Activated naive CD4-positive, alpha-beta T cell treated with anti-CD3 and anti-CD28 coated beads, Interleukin-2, amount 50 U/mL, for 24 hours (primary cell): ENCODE measurements around the gene ZSCAN10.

ENCODE experiments used
- H3K27ac Mint-ChIP-seq: one replicate; pipeline ENCODE4 v1.8.0; 2021; ENCODE audit warnings: mild to moderate bottlenecking, mixed read lengths
- H3K27me3 Mint-ChIP-seq: one replicate; pipeline ENCODE4 v1.8.0; 2021; ENCODE audit warnings: mixed read lengths
- H3K36me3 Mint-ChIP-seq: one replicate; pipeline ENCODE4 v1.8.0; 2021; ENCODE audit warnings: mixed read lengths
- H3K4me1 Mint-ChIP-seq: one replicate; pipeline ENCODE4 v1.8.0; 2021; ENCODE audit warnings: mixed read lengths
- H3K4me3 Mint-ChIP-seq: one replicate; pipeline ENCODE4 v1.8.0; 2021; ENCODE audit warnings: mild to moderate bottlenecking, mixed read lengths
- H3K9me3 Mint-ChIP-seq: one replicate; pipeline ENCODE4 v1.8.0; 2021; ENCODE audit warnings: mixed read lengths

Gene ZSCAN10

DNA sequence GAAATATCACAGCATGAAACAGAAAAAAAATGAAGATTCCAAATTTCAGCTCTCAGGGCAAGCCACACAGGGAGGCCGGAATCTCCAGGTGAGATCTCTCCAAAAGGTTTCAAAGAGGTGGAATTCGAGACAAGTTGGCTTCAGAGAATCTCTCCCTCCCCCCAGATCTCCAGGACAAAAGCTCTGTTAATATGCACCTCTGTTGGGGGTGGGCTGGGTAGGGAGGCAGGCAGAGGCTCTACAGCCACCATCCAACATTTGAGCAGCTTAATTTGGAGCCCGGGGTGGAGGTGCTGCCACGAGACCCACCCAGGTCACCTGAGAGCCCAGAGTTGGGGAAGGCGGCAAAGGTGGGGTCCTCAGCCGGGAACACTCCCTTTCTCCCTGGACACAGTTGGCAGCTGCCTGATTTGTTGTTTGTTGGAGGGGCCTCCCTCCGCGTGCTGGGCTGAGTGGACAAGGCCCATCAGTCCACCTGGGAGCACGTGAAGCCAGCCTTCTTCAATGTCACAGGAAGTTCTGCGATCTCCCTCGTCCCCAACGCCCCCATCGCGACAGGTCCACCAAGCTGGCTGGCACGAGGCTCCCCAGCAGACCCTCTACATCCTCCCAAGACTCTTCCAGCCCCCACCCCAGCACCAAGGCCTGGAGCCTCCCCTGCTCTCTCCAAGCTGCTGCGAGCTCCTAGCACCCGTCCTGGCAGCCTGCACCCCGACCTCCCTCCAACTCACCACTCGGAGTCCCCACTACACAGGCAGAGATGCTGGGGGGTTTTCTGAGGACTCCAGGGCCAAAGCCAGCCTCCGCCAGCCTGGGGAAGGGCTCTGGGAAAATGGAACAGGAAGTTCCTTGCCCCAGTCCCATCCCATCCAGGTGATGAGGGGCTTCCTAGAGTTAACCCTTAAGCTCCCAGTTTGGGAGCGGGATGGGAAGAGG lies at the start of gene ZSCAN10:
TSS of gene ZSCAN10 (minus strand) at position 836 of the 936 bp plus-strand sequence. CDS start 6,357 bp downstream, outside the sequence.
- peak within 1 kb of the TSS; percentile 73 for H3K4me3 Mint-ChIP-seq
- H3K9me3 Mint-ChIP-seq = no peaks in the 10 kb centered on the region
- H3K4me1 Mint-ChIP-seq = peaks cover 64% of the 10 kb centered on the region
- no peaks in the 10 kb centered on the region for H3K27me3 Mint-ChIP-seq
- H3K27ac Mint-ChIP-seq = peak within 1 kb of the TSS; percentile 89
- no peaks in the 10 kb centered on the region for H3K36me3 Mint-ChIP-seq

- H3K9me3 Mint-ChIP-seq = no peaks in the 10 kb centered on the region
- H3K36me3 Mint-ChIP-seq = no peaks in the 10 kb centered on the region
- no peaks in the 10 kb centered on the region for H3K27me3 Mint-ChIP-seq
- H3K4me1 Mint-ChIP-seq = peaks cover 19% of the 10 kb centered on the region
- peak overlapping the region; percentile 77 for H3K4me3 Mint-ChIP-seq
- peak overlapping the region; percentile 23 for H3K27ac Mint-ChIP-seq
Measured at GRCh38 chr16:3148256-3149192, 49.4 kb upstream of the ZSCAN10 start.

- Mint-ChIP-seq H3K9me3 (no peaks in the 10 kb centered on the region), H3K36me3 (no peaks in the 10 kb centered on the region), H3K27me3 (no peaks in the 10 kb centered on the region), H3K4me3 (no peak overlapping the region), H3K27ac (peak overlapping the region; percentile 23), H3K4me1 (peaks cover 18% of the 10 kb centered on the region)
Measured at GRCh38 chr16:3147757-3148104, 48.6 kb upstream of the ZSCAN10 start.

- no peak overlapping the region for H3K4me3 Mint-ChIP-seq
- H3K27ac Mint-ChIP-seq = no peak overlapping the region
- H3K36me3 Mint-ChIP-seq = peaks cover 4% of the 10 kb centered on the region
Measured at GRCh38 chr16:3147046-3147756, 48.1 kb upstream of the ZSCAN10 start.

GRCh38 chr16:3145660-3146059 lies 46.6 kb upstream of the ZSCAN10 start:
- H3K36me3 Mint-ChIP-seq = peaks cover 5% of the 10 kb centered on the region
- no peaks in the 10 kb centered on the region for H3K27me3 Mint-ChIP-seq
- H3K4me1 Mint-ChIP-seq = peaks cover 5% of the 10 kb centered on the region
- no peak overlapping the region for H3K27ac Mint-ChIP-seq
- H3K9me3 Mint-ChIP-seq = no peaks in the 10 kb centered on the region
- no peak overlapping the region for H3K4me3 Mint-ChIP-seq

More at GRCh38 chr16:3147046-3147756, 48.1 kb upstream of the ZSCAN10 start:
- no peaks in the 10 kb centered on the region for H3K9me3 Mint-ChIP-seq
- peaks cover 13% of the 10 kb centered on the region for H3K4me1 Mint-ChIP-seq
- H3K27me3 Mint-ChIP-seq = no peaks in the 10 kb centered on the region

GRCh38 chr16:3145151-3145550 lies 46.1 kb upstream of the ZSCAN10 start:
- Mint-ChIP-seq H3K27ac (no peak overlapping the region), H3K4me3 (no peak overlapping the region), H3K36me3 (peaks cover 5% of the 10 kb centered on the region)

DNA sequence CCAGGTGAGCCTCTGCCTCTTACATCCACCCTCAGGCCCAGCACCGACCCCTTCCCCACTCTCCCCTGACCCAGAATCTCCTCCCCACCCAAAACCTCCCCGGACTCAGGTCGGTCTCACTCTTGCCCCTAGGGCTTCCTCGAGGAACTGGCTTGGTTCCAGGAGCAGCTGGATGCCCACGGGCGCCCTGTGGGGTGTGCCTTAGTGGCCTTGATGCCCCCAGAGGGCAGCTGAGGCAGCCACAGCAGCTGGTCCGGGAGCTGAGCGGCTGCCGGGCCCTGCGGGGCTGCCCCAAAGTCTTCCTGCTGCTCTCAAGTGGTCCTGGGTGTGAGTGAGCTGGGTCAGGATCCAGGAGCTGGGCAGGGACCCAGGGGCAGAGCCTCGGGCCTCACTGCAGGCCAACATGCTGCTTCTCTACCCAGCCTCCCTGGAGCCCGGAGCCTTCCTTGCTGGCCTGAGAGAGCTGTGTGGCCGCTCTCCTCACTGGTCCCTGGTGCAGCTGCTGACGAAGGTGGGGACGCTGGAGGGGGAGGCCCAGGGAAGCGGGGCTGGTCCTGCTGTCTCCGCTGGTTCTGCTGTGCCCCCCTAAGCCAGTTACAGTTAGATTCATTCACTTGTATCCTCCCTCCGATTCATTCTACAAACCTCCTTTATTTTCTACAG lies 45.4 kb upstream of the ZSCAN10 start:
- H3K27me3 Mint-ChIP-seq = no peaks in the 10 kb centered on the region

More at GRCh38 chr16:3145151-3145550, 46.1 kb upstream of the ZSCAN10 start:
- no peaks in the 10 kb centered on the region for H3K9me3 Mint-ChIP-seq
- H3K27me3 Mint-ChIP-seq = no peaks in the 10 kb centered on the region
- peaks cover 3% of the 10 kb centered on the region for H3K4me1 Mint-ChIP-seq

DNA sequence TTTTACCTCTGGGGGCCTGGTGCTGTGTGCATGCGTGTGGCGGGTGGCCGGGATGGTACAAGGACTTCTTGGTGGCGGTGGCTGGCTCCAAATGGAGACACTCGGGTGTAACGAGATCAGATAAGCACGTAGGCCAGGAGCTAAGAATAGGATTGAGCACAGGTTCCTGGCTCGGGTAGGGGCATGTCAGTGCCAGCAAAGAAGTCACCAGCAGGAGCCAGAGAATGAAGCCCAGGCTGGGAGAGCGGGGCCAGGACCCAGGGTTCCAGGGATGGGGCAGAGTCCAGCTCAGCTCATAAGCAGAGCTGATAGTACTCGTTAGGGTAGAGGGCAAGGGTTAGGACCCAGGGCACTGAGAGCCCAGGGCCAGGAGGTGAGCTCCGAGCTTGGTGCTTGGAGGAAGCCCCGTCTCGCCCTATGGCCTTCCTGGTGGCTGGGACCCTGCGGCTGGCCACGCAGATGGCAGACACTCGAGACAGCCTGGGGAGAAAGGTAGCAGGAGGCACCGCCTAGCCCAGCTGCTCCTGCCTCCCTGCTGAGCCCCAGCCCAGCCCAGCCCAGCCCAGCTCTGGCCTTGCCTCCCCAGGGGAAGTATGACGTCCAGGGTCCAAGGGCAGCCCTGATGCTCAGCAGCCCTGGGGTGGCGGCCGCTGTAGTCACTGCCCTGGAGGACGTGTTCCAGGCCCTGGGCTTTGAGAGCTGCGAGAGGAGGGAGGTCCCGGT lies 44.7 kb upstream of the ZSCAN10 start:
- Mint-ChIP-seq H3K9me3 (no peaks in the 10 kb centered on the region), H3K4me3 (no peak overlapping the region), H3K27ac (no peak overlapping the region), H3K27me3 (no peaks in the 10 kb centered on the region), H3K36me3 (peaks cover 7% of the 10 kb centered on the region), H3K4me1 (no peaks in the 10 kb centered on the region)

More for the DNA sequence above, 45.4 kb upstream of the ZSCAN10 start:
- peak overlapping the region; percentile 35 for H3K27ac Mint-ChIP-seq
- peaks cover 3% of the 10 kb centered on the region for H3K4me1 Mint-ChIP-seq
- peaks cover 5% of the 10 kb centered on the region for H3K36me3 Mint-ChIP-seq
- no peak overlapping the region for H3K4me3 Mint-ChIP-seq
- no peaks in the 10 kb centered on the region for H3K9me3 Mint-ChIP-seq

DNA sequence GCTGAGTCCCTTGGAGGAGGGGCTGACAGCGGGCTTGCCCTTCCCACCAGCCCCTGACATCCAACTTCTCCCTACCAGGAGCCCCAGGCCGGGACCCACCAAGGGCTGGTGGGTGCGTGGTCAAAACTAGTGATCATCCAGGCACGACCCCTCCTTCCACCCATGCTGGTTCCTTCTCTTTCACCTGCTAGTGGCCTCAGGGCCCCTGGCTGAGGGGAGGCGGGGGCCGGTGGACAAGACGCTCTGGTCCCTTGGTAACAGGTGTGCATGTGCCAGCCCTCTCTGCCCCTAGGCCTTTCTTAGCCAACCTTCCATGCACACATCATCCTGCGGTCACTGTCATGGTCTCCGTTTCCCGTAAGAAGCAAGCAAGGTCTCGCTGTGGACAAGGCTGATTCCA lies 44.1 kb upstream of the ZSCAN10 start:
- peaks cover 7% of the 10 kb centered on the region for H3K36me3 Mint-ChIP-seq
- no peaks in the 10 kb centered on the region for H3K4me1 Mint-ChIP-seq
- no peak overlapping the region for H3K4me3 Mint-ChIP-seq
- no peak overlapping the region for H3K27ac Mint-ChIP-seq
- no peaks in the 10 kb centered on the region for H3K9me3 Mint-ChIP-seq
- H3K27me3 Mint-ChIP-seq = no peaks in the 10 kb centered on the region

- no peaks in the 10 kb centered on the region for H3K9me3 Mint-ChIP-seq
- no peaks in the 10 kb centered on the region for H3K27me3 Mint-ChIP-seq
- no peaks in the 10 kb centered on the region for H3K4me1 Mint-ChIP-seq
- H3K27ac Mint-ChIP-seq = no peak overlapping the region
- no peak overlapping the region for H3K4me3 Mint-ChIP-seq
- peaks cover 9% of the 10 kb centered on the region for H3K36me3 Mint-ChIP-seq
Measured at GRCh38 chr16:3142770-3143169, 43.7 kb upstream of the ZSCAN10 start.

- H3K4me3 Mint-ChIP-seq = no peak overlapping the region
- no peaks in the 10 kb centered on the region for H3K27me3 Mint-ChIP-seq
- H3K27ac Mint-ChIP-seq = no peak overlapping the region
- no peaks in the 10 kb centered on the region for H3K4me1 Mint-ChIP-seq
- no peaks in the 10 kb centered on the region for H3K9me3 Mint-ChIP-seq
- peaks cover 9% of the 10 kb centered on the region for H3K36me3 Mint-ChIP-seq
Measured at GRCh38 chr16:3142327-3142726, 43.2 kb upstream of the ZSCAN10 start.

DNA sequence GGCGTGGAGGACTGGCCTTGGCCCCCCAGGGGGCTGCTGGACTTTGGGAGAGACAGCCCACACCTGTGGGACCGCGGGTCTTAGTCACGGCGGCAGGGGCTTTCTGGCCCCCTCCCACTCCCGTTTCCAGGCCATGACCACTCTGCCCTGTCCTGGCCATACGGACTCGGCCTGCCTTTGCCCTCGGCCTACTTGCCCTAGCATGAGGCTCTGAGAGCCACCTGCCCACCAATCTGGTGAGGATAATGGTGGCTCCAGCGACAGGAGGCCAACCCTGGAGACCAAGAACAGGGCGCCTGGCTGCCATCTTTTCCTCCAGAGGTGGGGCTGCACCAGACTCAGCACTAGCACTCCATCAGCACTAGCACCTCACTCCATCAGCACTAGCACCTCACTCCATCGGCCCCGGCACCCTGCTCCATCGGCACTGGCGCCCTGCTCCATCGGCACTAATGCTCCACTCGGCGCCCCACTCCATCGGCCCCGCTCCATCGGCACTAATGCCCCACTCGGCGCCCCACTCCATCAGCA lies 42.8 kb upstream of the ZSCAN10 start:
- Mint-ChIP-seq H3K27ac (no peak overlapping the region), H3K4me1 (no peaks in the 10 kb centered on the region), H3K27me3 (no peaks in the 10 kb centered on the region), H3K36me3 (peaks cover 9% of the 10 kb centered on the region), H3K4me3 (no peak overlapping the region), H3K9me3 (no peaks in the 10 kb centered on the region)

DNA sequence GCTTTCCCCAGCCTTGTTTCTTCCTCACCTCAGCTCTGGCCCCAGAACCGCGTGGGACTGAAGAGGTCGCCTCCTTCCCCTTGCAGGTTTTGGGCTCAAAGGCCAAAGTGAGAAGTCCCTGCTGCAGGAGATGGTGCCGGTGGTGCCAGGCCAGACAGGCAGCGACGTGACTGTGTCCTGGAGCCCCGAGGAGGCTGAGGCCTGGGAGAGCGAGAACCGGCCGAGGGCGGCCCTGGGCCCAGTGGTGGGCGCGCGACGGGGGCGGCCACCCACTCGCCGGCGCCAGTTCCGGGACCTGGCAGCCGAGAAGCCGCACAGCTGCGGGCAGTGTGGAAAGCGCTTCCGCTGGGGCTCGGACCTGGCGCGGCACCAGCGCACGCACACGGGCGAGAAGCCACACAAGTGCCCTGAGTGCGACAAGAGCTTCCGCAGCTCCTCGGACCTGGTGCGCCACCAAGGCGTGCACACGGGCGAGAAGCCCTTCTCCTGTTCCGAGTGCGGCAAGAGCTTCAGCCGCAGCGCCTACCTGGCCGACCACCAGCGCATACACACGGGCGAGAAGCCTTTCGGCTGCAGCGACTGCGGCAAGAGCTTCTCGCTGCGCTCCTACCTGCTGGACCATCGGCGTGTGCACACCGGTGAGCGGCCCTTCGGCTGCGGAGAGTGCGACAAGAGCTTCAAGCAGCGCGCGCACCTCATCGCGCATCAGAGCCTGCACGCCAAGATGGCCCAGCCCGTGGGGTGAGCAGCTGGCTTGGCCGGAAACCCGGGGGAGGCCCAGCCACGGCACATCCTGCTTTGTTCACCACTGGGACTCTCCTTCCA lies 41.7 kb upstream of the ZSCAN10 start:
- H3K9me3 Mint-ChIP-seq = no peaks in the 10 kb centered on the region
- H3K36me3 Mint-ChIP-seq = peaks cover 9% of the 10 kb centered on the region
- no peaks in the 10 kb centered on the region for H3K27me3 Mint-ChIP-seq
- no peak overlapping the region for H3K4me3 Mint-ChIP-seq
- no peak overlapping the region for H3K27ac Mint-ChIP-seq
- H3K4me1 Mint-ChIP-seq = peaks cover 5% of the 10 kb centered on the region
